Stimulated activated CD4-positive, alpha-beta T cell treated with anti-CD3 and anti-CD28 coated beads, Interleukin-4, amount 100 ng/mL, for 24 hours (primary cell): ENCODE results near the gene PPP6C.
A peak's percentile ranks its signal among the peaks of the same experiment; 100 is the strongest.
"Not testable (repeated sequence)": the region's sequence is repeated elsewhere in the genome, so short reads cannot be mapped to it uniquely, and the experiment has no call there.

ENCODE experiments used
- DNase-seq: peaks from one replicate; pipeline ENCODE4 v3.0.0-alpha.2; 2020

PPP6C gene

GRCh38 chr9:125140576-125140975 is 49.0 kb downstream of the PPP6C start:
- no peak for DNase-seq

- DNase-seq, result no peak
Measured at GRCh38 chr9:125137200-125137599, 52.4 kb downstream of the PPP6C start.

- DNase-seq, result no peak
Measured at GRCh38 chr9:125134976-125135375, 54.6 kb downstream of the PPP6C start.

GRCh38 chr9:125133403-125134329 is 55.9 kb downstream of the PPP6C start:
- no peak for DNase-seq

GRCh38 chr9:125131778-125132177 is 57.8 kb downstream of the PPP6C start:
- DNase-seq, result no peak

- peak; percentile 69 for DNase-seq
Measured at GRCh38 chr9:125126019-125126746, 63.4 kb downstream of the PPP6C start.

- no peak for DNase-seq
Measured at GRCh38 chr9:125125523-125125922, 64.1 kb downstream of the PPP6C start.

GRCh38 chr9:125121146-125121545 is 68.5 kb downstream of the PPP6C start:
- DNase-seq, result no peak

GRCh38 chr9:125119643-125120286 is 69.8 kb downstream of the PPP6C start:
- DNase-seq, result no peak

- not testable (repeated sequence) for DNase-seq
Measured at GRCh38 chr9:125118696-125119095, 70.9 kb downstream of the PPP6C start.

GRCh38 chr9:125114503-125114902 is 75.1 kb downstream of the PPP6C start:
- not testable (repeated sequence) for DNase-seq

GRCh38 chr9:125110464-125110863 is 79.1 kb downstream of the PPP6C start:
- no peak for DNase-seq

- DNase-seq, result not testable (repeated sequence)
Measured at GRCh38 chr9:125108541-125108940, 81.1 kb downstream of the PPP6C start.

- DNase-seq, result no peak
Measured at GRCh38 chr9:125106285-125106893, 83.2 kb downstream of the PPP6C start.

- no peak for DNase-seq
Measured at GRCh38 chr9:125103770-125104460, 85.7 kb downstream of the PPP6C start.

GRCh38 chr9:125103021-125103420 is 86.6 kb downstream of the PPP6C start:
- no peak for DNase-seq

- DNase-seq, result no peak
Measured at GRCh38 chr9:125100822-125101221, 88.8 kb downstream of the PPP6C start.

GRCh38 chr9:125099816-125100215 is 89.8 kb downstream of the PPP6C start:
- DNase-seq, result no peak
